Heart left ventricle (tissue), 16 donors: ENCODE data around the gene FOXE3. TPM values are rescaled to one million over a fixed set of nuclear protein-coding genes. Genes with fewer than 3 reads are reported as not detected.

Experiments used
- ATAC-seq, 4 donors: fragments of 200-7000 bp; cut with Tn5 transposase; one replicate each; pipeline ENCODE4 v1.9.1; 2020 to 2022; ENCODE audit warnings: moderate library complexity in 4 of 4, mild to moderate bottlenecking in 3 of 4, moderate number of reproducible peaks in 1 of 4
- DNase-seq, 5 donors: peaks; one replicate each; pipeline ENCODE4 v3.0.0-alpha.2; 2020
- H3K27ac ChIP-seq, 12 donors: fragments of 200-600 bp; sonication (generic) in 4 of 12; one replicate each; pipeline versions ENCODE4 v1.5.0 to v1.8.0; 2016 to 2022; ENCODE audit warnings: mild to moderate bottlenecking in 2 of 12
- H3K27me3 ChIP-seq, 9 donors: fragments of 200-600 bp; sonication (generic) in 2 of 9; one replicate each; pipeline versions ENCODE4 v1.5.1 to v1.8.0; 2016 to 2022; ENCODE audit warnings: mild to moderate bottlenecking in 3 of 9
- H3K36me3 ChIP-seq, 9 donors: fragments of 200-600 bp; sonication (generic) in 2 of 9; one replicate each; pipeline versions ENCODE4 v1.5.0 to v1.8.0; 2018 to 2022; ENCODE audit warnings: mild to moderate bottlenecking in 2 of 9
- H3K4me1 ChIP-seq, 12 donors: fragments of 200-600 bp; sonication (generic) in 4 of 12; one replicate each; pipeline versions ENCODE4 v1.5.0 to v1.8.0; 2016 to 2022; ENCODE audit warnings: mild to moderate bottlenecking in 3 of 12
- H3K4me3 ChIP-seq, 12 donors: fragments of 200-600 bp; sonication (generic) in 4 of 12; one replicate each; pipeline versions ENCODE4 v1.5.0 to v1.8.0; 2017 to 2022; ENCODE audit warnings: mild to moderate bottlenecking in 9 of 12, moderate library complexity in 4 of 12
- H3K9me3 ChIP-seq, 12 donors: fragments of 200-600 bp; sonication (generic) in 4 of 12; one replicate each; pipeline versions ENCODE4 v1.5.0 to v1.8.0; 2016 to 2022; ENCODE audit warnings: mild to moderate bottlenecking in 1 of 12
- CTCF ChIP-seq, 12 donors: fragments of 200-600 bp; sonication (generic) in 4 of 12; IDR thresholded peaks; one replicate each; pipeline versions ENCODE4 v1.5.0 to v1.8.0; 2018 to 2022; ENCODE audit warnings: antibody characterized with exemption in 12 of 12, mild to moderate bottlenecking in 5 of 12
- POLR2A ChIP-seq, 2 donors: fragments of 450-650 bp; IDR thresholded peaks; one replicate each; pipeline ENCODE4 v1.6.1; 2017; ENCODE audit warnings: antibody characterized with exemption in 2 of 2, mild to moderate bottlenecking in 2 of 2, moderate library complexity in 2 of 2
- WGBS, 4 donors: extraction: QIAGEN DNeasy Blood & Tissue Kit in 2 of 4; methylation state at CpG; one replicate each; pipeline versions ENCODE4 v1.1.5 to v1.1.7; 2013 to 2018; 5-methylcytosine and 5-hydroxymethylcytosine counted together
- intact Hi-C, 10 donors: fragments of 100-400 bp; cut with DNase I; formaldehyde crosslinking; loops; one replicate each; pipeline versions ENCODE4 v1.11.1 to v1.14.2; 2022
- polyA plus RNA-seq, 2 donors: library from polyadenylated mRNA; stranded (reverse); fragments of 200-250 nt; gene quantifications; one replicate each; pipeline ENCODE4 v1.2.3, GENCODE V29; 2013
- total RNA-seq, 9 donors: library from RNA; depleted of rRNA in 2 of 9; stranded (reverse); fragments of >200 nt in 2 of 9; fragmentation: NEBNext Ultra II Directional in 3 of 9; extraction: Animal tissue kit (Norgen Biotek cat#: 25700) in 3 of 9; gene quantifications; one replicate each; pipeline versions ENCODE4 v1.1.0 to v1.2.4, GENCODE V29; 2016 to 2023
- donor health status: ischemic (EF 13 %, LVEDD 7.1; RV severe dilation, severe dysfunction).
- donor health status: healthy with polysubstance abuse.
- donor health status: DM: no; HTN: yes; CAD: no.
- donor health status: DM: no; HTN: no; CAD: no.
- donor health status: ischemic (EF 25% LVEDD 6.9; RV normal size, moderate dysfunction).
- donor health status: ischemic (EF 25% LVEDD 5.7; RV mildly dilated, moderate dysfunction).
- donor health status: healthy.
- donor health status: DM: yes; HTN: yes; CAD: no.
- donor health status: ischemic (EF 35%, LVEDD 5.7; RV mildly dilated, moderate dysfunction).
- donor health status: nonischemic (EF 11% LVEDD 7.7; RV severe dilation, severe dysfunction).
- donor health status: DM: yes; HTN: yes; CAD: no.
- donor health status: PGD.
- donor health status: ischemic (EF 29% LVEDD 5.4; RV normal size, mild dysfunction).
- donor health status: nonischemic (EF 23%, LVEDD 6.1; RV moderate dilation, normal function).

FOXE3 gene
- total and polyA plus RNA-seq, 11 donors: not detected

GRCh38 chr1:47389731-47390130 lies 26.4 kb upstream of the FOXE3 start:
- Histone ChIP-seq H3K9me3 (no peaks in the 10 kb centered on the region), H3K4me3 (no peak overlapping the region), H3K36me3 (no peaks in the 10 kb centered on the region), H3K27me3 (peaks cover 0 to 15% (median 0%) of the 10 kb centered on the region in 9 donors), H3K27ac (no peak overlapping the region), H3K4me1 (peaks cover 0 to 10% (median 0%) of the 10 kb centered on the region in 12 donors)
- intact Hi-C loops: loop anchor here in 6 of 10 donors (5.0 kb wide), 3 partner anchors 323 to 643 kb away; no protein-coding TSS in a partner anchor
- ATAC-seq: no peak
- no peak for DNase-seq
- 51 to 60% (median 56%) methylated on average over 2 of the region's 2 CpGs for WGBS, 4 donors
- no peak for TF ChIP-seq CTCF (IDR thresholded peaks at IDR 0.05)
- TF ChIP-seq POLR2A (IDR thresholded peaks at IDR 0.05): no peak

GRCh38 chr1:47390843-47391242 lies 25.2 kb upstream of the FOXE3 start:
- Histone ChIP-seq H3K27me3 (peaks cover 0 to 15% (median 0%) of the 10 kb centered on the region in 9 donors), H3K9me3 (no peaks in the 10 kb centered on the region), H3K4me1 (peaks cover 0 to 10% (median 0%) of the 10 kb centered on the region in 12 donors), H3K36me3 (no peaks in the 10 kb centered on the region), H3K4me3 (no peak overlapping the region), H3K27ac (no peak overlapping the region)
- intact Hi-C loops: loop anchor here in 2 of 10 donors (5.0 kb wide), 2 partner anchors 321 to 336 kb away; no protein-coding TSS in a partner anchor
- DNase-seq (no peak), ATAC-seq (no peak)
- WGBS, 4 donors: 47 to 82% (median 71%) methylated on average over 2 of the region's 2 CpGs
- TF ChIP-seq CTCF (IDR thresholded peaks at IDR 0.05): no peak
- TF ChIP-seq POLR2A (IDR thresholded peaks at IDR 0.05): no peak

DNA sequence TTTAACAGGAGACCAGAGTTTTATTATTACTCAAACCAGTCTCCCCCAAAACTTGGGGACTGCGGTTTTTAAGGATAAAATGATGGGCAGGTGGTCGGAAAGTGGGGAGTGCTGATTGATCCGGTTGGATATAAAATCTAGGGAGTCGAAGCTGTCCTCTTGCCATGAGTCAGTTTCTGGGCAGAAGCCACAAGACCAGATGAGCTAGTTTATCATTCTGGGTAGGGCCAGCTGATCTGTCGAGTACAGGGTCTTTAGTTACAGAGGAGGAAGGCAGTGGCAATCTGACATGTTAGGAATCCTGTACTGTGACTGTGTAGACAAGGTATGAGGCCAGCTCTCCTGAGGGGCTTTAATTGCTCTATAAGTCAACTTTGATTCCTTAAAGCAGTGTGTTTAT lies 22.9 kb upstream of the FOXE3 start:
- Histone ChIP-seq H3K36me3 (no peaks in the 10 kb centered on the region), H3K27ac (no peak overlapping the region), H3K27me3 (peaks cover 0 to 26% (median 0%) of the 10 kb centered on the region in 9 donors), H3K9me3 (no peaks in the 10 kb centered on the region), H3K4me1 (peaks cover 0 to 10% (median 0%) of the 10 kb centered on the region in 12 donors), H3K4me3 (no peak overlapping the region)
- intact Hi-C loops: loop anchor here in 2 of 10 donors (5.0 kb wide), 2 partner anchors 319 to 334 kb away; no protein-coding TSS in a partner anchor
- 72 to 76% (median 75%) methylated on average over 5 of the region's 5 CpGs for WGBS, 4 donors
- no peak for ATAC-seq
- no peak for TF ChIP-seq CTCF (IDR thresholded peaks at IDR 0.05)
- no peak for TF ChIP-seq POLR2A (IDR thresholded peaks at IDR 0.05)
- DNase-seq: no peak

DNA sequence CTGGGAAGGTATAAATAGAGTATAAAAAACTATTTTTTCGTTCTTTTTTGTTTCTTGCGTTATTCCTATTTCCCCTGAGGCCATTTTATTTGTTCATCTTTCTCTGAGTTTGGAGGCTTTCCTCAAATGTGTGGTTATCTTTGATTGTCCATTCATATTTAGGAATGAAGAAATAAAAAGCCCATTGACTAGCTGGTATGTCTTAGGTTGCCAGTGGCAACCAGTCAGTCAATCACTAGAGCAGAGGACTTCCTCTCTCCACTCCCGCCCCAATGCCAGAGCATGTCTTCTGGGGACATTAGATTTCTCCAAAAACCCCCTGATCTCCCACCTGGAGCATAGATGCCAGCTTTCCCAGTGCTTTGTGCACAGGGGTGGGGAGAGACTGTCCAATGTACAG lies 20.7 kb upstream of the FOXE3 start:
- 72 to 88% (median 84%) methylated on average over 3 of the region's 3 CpGs for WGBS, 4 donors
- ATAC-seq: no peak

More for the DNA sequence above, 20.7 kb upstream of the FOXE3 start:
- intact Hi-C loops: no loop called here
- no peak overlapping the region for H3K27ac ChIP-seq
- no peak overlapping the region for H3K4me3 ChIP-seq
- H3K27me3 ChIP-seq: peaks cover 0 to 34% (median 0%) of the 10 kb centered on the region in 9 donors
- TF ChIP-seq POLR2A (IDR thresholded peaks at IDR 0.05) (no peak), CTCF (IDR thresholded peaks at IDR 0.05) (no peak)
- H3K9me3 ChIP-seq: no peaks in the 10 kb centered on the region
- H3K36me3 ChIP-seq: no peaks in the 10 kb centered on the region
- no peaks in the 10 kb centered on the region for H3K4me1 ChIP-seq
- no peak for DNase-seq
